ENCODE data around the gene APOL6.

The APOL6 gene

DNA sequence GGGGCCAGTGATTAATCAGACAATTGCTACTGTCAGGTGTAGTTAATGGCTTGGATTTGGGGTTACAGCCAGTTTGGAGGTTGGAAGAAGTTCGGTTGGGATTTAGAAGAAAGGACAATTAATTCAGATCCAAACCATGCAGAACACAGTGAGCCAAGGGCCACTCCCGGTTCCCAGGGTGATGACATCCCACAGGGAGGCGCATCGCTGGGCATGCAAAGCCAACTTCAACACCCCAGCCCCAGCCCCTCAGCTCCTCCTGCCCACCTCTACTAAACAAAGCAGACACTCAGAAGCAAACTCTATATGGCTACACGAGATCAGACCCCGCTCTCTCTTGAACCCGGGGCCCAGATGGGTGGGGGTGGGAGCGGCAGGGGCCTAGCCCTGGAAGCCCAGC lies 41.3 kb upstream of the APOL6 start:
- WGBS (ENCODE audit: extremely low coverage, insufficient coverage, insufficient read length), result no CpG with 5 or more reads among the region's 8 CpGs
- H3K4me3 ChIP-seq (ENCODE audit: low read depth, low read length), result no peak overlapping the region
- H2BK12ac ChIP-seq (ENCODE audit: low read length), result no peak overlapping the region
- no peak overlapping the region for H4K12ac ChIP-seq (ENCODE audit: low read depth, low read length)
- no peak overlapping the region for H3K4me2 ChIP-seq (ENCODE audit: low read length)
- no peaks in the 10 kb centered on the region for H3K27me3 ChIP-seq (ENCODE audit: insufficient read depth, low read length)
- H3K4ac ChIP-seq (ENCODE audit: low read depth, low read length), result no peak overlapping the region
- H3K18ac ChIP-seq (ENCODE audit: low read length), result no peak overlapping the region
- H3K9ac ChIP-seq (ENCODE audit: low read length), result no peak overlapping the region
- H4K91ac ChIP-seq (ENCODE audit: low read depth, low read length), result no peak overlapping the region
- H3K14ac ChIP-seq (ENCODE audit: low read length), result no peak overlapping the region
- no peak overlapping the region for H2BK120ac ChIP-seq (ENCODE audit: insufficient read depth, low read length, poor library complexity)
- H3K79me2 ChIP-seq (ENCODE audit: control insufficient read depth, insufficient read depth, low read length, poor library complexity), result no peaks in the 10 kb centered on the region
- no peaks in the 10 kb centered on the region for H3K36me3 ChIP-seq (ENCODE audit: control insufficient read depth in 1 of 2, insufficient read depth in 2 of 2, low read length in 2 of 2)
- no peak overlapping the region for H2AK5ac ChIP-seq (ENCODE audit: low read length)
- no peak overlapping the region for H2BK5ac ChIP-seq (ENCODE audit: low read depth, low read length, poor library complexity)
- H3K23ac ChIP-seq (ENCODE audit: low read length), result no peak overlapping the region
- no peak for DNase-seq
- H4K8ac ChIP-seq (ENCODE audit: low read depth, low read length), result no peak overlapping the region
- peaks cover 1% of the 10 kb centered on the region for H3K9me3 ChIP-seq (ENCODE audit: insufficient read depth, low read depth, low read length)
- no peak overlapping the region for H2AFZ ChIP-seq (ENCODE audit: insufficient read depth, low read length, poor library complexity)
- H3K79me1 ChIP-seq (ENCODE audit: low read length), result peaks cover 3% of the 10 kb centered on the region
- H3K27ac ChIP-seq (ENCODE audit: low read depth, low read length), result no peak overlapping the region
- peaks cover 5 to 18% of the 10 kb centered on the region in 2 experiments for H3K4me1 ChIP-seq (ENCODE audit: control insufficient read depth in 1 of 2, insufficient read depth in 2 of 2, low read length in 2 of 2)

DNA sequence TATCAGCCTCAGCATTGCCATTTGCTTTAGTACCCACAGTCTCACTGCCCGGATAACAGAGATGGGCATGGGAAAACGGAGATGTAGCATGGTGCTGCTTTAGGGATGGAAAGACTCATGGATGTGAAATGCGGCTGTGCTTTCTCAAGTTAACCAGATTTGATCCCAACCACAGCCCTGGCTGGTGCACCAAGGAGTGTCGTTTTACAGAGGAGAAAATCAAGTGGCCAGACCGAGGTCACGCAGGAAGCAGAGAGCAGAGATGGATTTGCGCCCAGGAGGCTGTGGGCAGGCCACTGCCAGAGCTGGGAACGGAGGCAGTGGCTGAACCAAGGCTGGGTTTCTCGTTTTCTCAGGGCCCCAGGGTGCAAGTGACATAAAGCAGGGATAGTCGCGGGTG lies 40.2 kb upstream of the APOL6 start:
- H3K27ac ChIP-seq (ENCODE audit: low read depth, low read length), result no peak overlapping the region

DNA sequence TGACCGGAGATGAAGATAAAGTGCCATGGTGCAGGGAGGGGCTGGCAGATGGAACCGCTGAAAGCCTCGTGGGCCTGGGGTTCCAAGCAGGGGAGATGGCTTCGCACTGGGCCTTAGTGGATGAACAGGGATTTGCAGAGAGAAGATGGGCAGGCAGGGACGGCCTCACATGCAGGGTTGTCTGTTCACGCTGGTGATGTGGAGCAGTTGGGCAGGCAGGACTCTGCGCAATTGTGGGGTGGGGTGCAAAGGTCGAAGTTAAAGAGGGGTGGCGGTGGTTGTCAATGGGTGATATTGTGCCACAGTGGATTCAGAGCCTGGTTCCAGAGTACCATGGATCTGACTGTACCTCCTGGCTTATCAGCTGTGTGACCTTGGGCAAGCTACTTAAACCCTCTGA lies 39.0 kb upstream of the APOL6 start:
- no peak overlapping the region for H2BK120ac ChIP-seq (ENCODE audit: insufficient read depth, low read length, poor library complexity)
- no peak overlapping the region for H4K12ac ChIP-seq (ENCODE audit: low read depth, low read length)
- H3K9ac ChIP-seq (ENCODE audit: low read length), result no peak overlapping the region
- H3K79me1 ChIP-seq (ENCODE audit: low read length), result peaks cover 1% of the 10 kb centered on the region
- H3K36me3 ChIP-seq (ENCODE audit: control insufficient read depth in 1 of 2, insufficient read depth in 2 of 2, low read length in 2 of 2), result no peaks in the 10 kb centered on the region
- no peak overlapping the region for H4K8ac ChIP-seq (ENCODE audit: low read depth, low read length)
- no peak overlapping the region for H3K27ac ChIP-seq (ENCODE audit: low read depth, low read length)
- H3K79me2 ChIP-seq (ENCODE audit: control insufficient read depth, insufficient read depth, low read length, poor library complexity), result no peaks in the 10 kb centered on the region
- H3K27me3 ChIP-seq (ENCODE audit: insufficient read depth, low read length), result no peaks in the 10 kb centered on the region
- no peak overlapping the region for H3K4ac ChIP-seq (ENCODE audit: low read depth, low read length)
- no CpG with 5 or more reads among the region's 9 CpGs for WGBS (ENCODE audit: extremely low coverage, insufficient coverage, insufficient read length)
- H2BK12ac ChIP-seq (ENCODE audit: low read length), result no peak overlapping the region
- no peak overlapping the region for H2BK5ac ChIP-seq (ENCODE audit: low read depth, low read length, poor library complexity)
- DNase-seq, result no peak
- H3K18ac ChIP-seq (ENCODE audit: low read length), result no peak overlapping the region
- no peak overlapping the region for H3K4me2 ChIP-seq (ENCODE audit: low read length)
- no peak overlapping the region for H2AFZ ChIP-seq (ENCODE audit: insufficient read depth, low read length, poor library complexity)
- H3K23ac ChIP-seq (ENCODE audit: low read length), result no peak overlapping the region
- no peak overlapping the region for H3K4me3 ChIP-seq (ENCODE audit: low read depth, low read length)
- H2AK5ac ChIP-seq (ENCODE audit: low read length), result no peak overlapping the region
- H3K14ac ChIP-seq (ENCODE audit: low read length), result no peak overlapping the region
- peaks cover 3 to 7% of the 10 kb centered on the region in 2 experiments for H3K4me1 ChIP-seq (ENCODE audit: control insufficient read depth in 1 of 2, insufficient read depth in 2 of 2, low read length in 2 of 2)
- peaks cover 1% of the 10 kb centered on the region for H3K9me3 ChIP-seq (ENCODE audit: insufficient read depth, low read depth, low read length)
- no peak overlapping the region for H4K91ac ChIP-seq (ENCODE audit: low read depth, low read length)

More for the DNA sequence above, 40.2 kb upstream of the APOL6 start:
- Histone ChIP-seq H3K23ac (ENCODE audit: low read length) (no peak overlapping the region), H3K18ac (ENCODE audit: low read length) (no peak overlapping the region), H3K4me1 (ENCODE audit: control insufficient read depth in 1 of 2, insufficient read depth in 2 of 2, low read length in 2 of 2) (peaks cover 5 to 11% of the 10 kb centered on the region in 2 experiments), H2BK12ac (ENCODE audit: low read length) (no peak overlapping the region), H4K8ac (ENCODE audit: low read depth, low read length) (no peak overlapping the region), H2AFZ (ENCODE audit: insufficient read depth, low read length, poor library complexity) (no peak overlapping the region), H3K9me3 (ENCODE audit: insufficient read depth, low read depth, low read length) (peaks cover 1% of the 10 kb centered on the region), H4K91ac (ENCODE audit: low read depth, low read length) (no peak overlapping the region), H2BK120ac (ENCODE audit: insufficient read depth, low read length, poor library complexity) (no peak overlapping the region), H3K27me3 (ENCODE audit: insufficient read depth, low read length) (no peaks in the 10 kb centered on the region), H3K14ac (ENCODE audit: low read length) (no peak overlapping the region), H3K79me1 (ENCODE audit: low read length) (peaks cover 2% of the 10 kb centered on the region), H3K4me3 (ENCODE audit: low read depth, low read length) (no peak overlapping the region), H3K79me2 (ENCODE audit: control insufficient read depth, insufficient read depth, low read length, poor library complexity) (no peaks in the 10 kb centered on the region), H3K4ac (ENCODE audit: low read depth, low read length) (no peak overlapping the region), H4K12ac (ENCODE audit: low read depth, low read length) (no peak overlapping the region), H3K36me3 (ENCODE audit: control insufficient read depth in 1 of 2, insufficient read depth in 2 of 2, low read length in 2 of 2) (no peaks in the 10 kb centered on the region), H3K9ac (ENCODE audit: low read length) (no peak overlapping the region), H3K4me2 (ENCODE audit: low read length) (no peak overlapping the region), H2BK5ac (ENCODE audit: low read depth, low read length, poor library complexity) (no peak overlapping the region), H2AK5ac (ENCODE audit: low read length) (no peak overlapping the region)
- WGBS (ENCODE audit: extremely low coverage, insufficient coverage, insufficient read length), result no CpG with 5 or more reads among the region's 11 CpGs
- no peak for DNase-seq

DNA sequence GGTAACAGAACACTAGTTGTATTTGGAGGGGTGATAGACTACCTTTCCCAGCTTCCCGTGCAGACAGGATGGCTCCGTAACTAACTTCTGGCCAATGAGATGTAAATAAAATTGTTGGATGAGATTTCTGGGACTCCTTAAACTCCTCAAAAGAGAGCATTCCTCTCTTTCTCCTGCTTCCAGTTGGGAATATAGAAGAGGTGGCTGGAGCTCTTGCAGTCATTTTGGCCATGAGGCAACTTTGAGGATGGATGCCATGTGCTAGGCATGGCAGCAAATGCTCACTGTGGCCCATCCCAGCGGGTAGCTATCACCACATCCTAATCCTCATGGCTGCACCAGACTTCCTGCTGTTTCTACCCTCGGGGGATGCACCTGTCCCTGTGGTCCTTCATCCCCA lies 38.5 kb upstream of the APOL6 start:
- WGBS (ENCODE audit: extremely low coverage, insufficient coverage, insufficient read length), result no CpG with 5 or more reads among the region's 4 CpGs
- H3K79me2 ChIP-seq (ENCODE audit: control insufficient read depth, insufficient read depth, low read length, poor library complexity), result no peaks in the 10 kb centered on the region
- H2BK5ac ChIP-seq (ENCODE audit: low read depth, low read length, poor library complexity), result no peak overlapping the region
- no peak overlapping the region for H3K23ac ChIP-seq (ENCODE audit: low read length)
- no peak overlapping the region for H3K18ac ChIP-seq (ENCODE audit: low read length)
- no peak overlapping the region for H3K9ac ChIP-seq (ENCODE audit: low read length)
- H3K27ac ChIP-seq (ENCODE audit: low read depth, low read length), result no peak overlapping the region
- no peak overlapping the region for H4K12ac ChIP-seq (ENCODE audit: low read depth, low read length)
- no peak overlapping the region for H2AFZ ChIP-seq (ENCODE audit: insufficient read depth, low read length, poor library complexity)
- H3K4ac ChIP-seq (ENCODE audit: low read depth, low read length), result no peak overlapping the region
- H3K9me3 ChIP-seq (ENCODE audit: insufficient read depth, low read depth, low read length), result peaks cover 1% of the 10 kb centered on the region
- no peak overlapping the region for H2AK5ac ChIP-seq (ENCODE audit: low read length)
- H4K8ac ChIP-seq (ENCODE audit: low read depth, low read length), result no peak overlapping the region
- H2BK12ac ChIP-seq (ENCODE audit: low read length), result no peak overlapping the region
- H3K4me3 ChIP-seq (ENCODE audit: low read depth, low read length), result no peak overlapping the region
- no peak overlapping the region for H3K4me2 ChIP-seq (ENCODE audit: low read length)
- peaks cover 1% of the 10 kb centered on the region for H3K79me1 ChIP-seq (ENCODE audit: low read length)
- DNase-seq, result no peak
- H3K27me3 ChIP-seq (ENCODE audit: insufficient read depth, low read length), result no peaks in the 10 kb centered on the region
- no peak overlapping the region for H4K91ac ChIP-seq (ENCODE audit: low read depth, low read length)
- no peak overlapping the region for H2BK120ac ChIP-seq (ENCODE audit: insufficient read depth, low read length, poor library complexity)
- no peaks in the 10 kb centered on the region for H3K36me3 ChIP-seq (ENCODE audit: control insufficient read depth in 1 of 2, insufficient read depth in 2 of 2, low read length in 2 of 2)
- H3K14ac ChIP-seq (ENCODE audit: low read length), result no peak overlapping the region
- H3K4me1 ChIP-seq (ENCODE audit: control insufficient read depth in 1 of 2, insufficient read depth in 2 of 2, low read length in 2 of 2), result peaks cover 0 to 3% of the 10 kb centered on the region in 2 experiments

All from trophoblast cell (in vitro differentiated cells and primary cell).